NCI-H2029 (cell line): Measurements from ENCODE around the gene CCL4.
"Not testable (repeated sequence)": the region's sequence is repeated elsewhere in the genome, so short reads cannot be mapped to it uniquely, and the experiment has no call there.

Experiments used
- DNase-seq: peaks from one replicate; lab custom pipeline; 2025; lab: John Stamatoyannopoulos, UW

The CCL4 gene

GRCh38 chr17:36117505-36118382 lies 14.1 kb downstream of the CCL4 start:
- no peak for DNase-seq

DNA sequence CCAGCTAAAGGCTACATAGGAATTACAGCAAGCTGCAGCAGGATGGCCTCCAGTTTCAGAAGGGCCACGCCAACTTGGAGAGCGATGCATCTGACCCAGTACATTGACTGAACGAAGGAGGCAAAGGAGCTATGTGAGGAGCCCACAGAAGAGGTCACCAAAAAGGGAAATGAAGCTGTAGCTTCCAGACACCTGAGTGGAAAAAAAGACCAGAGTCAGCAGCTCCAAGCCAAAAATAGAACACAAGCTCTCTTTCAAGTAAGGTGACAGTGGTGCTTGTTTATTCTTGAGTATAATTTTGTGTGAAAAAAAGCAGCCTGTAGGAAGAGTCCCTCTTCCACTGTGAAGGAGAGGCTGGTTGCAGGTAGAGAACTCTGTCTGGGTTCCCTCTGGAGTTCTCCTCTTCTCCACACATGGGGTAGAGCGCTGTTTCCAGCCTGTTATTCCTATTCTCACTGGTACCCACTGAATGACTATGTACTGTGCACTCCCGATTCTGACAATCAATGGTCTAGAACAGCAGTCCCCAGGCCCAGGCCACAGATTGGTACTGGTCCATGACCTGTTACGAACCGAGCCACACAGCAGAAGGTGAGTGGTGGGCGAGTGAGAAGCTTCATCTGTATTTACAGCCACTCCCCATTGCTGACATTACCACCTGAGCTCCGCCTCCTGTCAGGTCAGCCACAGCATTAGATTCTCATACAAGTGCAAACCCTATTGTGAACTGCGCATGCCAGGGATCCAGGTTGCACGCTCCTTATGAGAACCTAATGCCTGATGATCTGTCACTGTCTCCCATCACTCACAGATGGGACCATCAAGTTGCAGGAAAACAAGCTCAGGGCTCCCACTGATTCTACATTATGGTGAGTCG lies 15.1 kb downstream of the CCL4 start:
- DNase-seq = no peak

DNA sequence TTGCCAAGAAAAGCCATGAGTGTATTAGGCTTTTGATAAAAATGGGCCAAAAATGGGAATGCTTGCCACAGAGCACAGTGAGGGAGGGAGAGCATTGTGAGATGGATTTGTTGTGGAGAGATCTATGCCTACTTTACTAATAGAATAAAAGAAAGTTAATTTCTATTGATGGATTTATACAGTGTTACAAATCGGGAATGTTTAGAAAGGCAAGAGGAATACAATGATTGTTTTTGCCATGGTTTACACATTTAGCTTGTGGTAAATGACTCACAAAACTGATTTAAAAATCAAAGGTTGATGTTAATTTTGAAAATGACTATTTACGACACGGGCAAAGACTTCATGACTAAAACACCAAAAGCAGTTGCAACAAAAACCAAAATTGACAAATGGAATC lies 16.6 kb downstream of the CCL4 start:
- no peak for DNase-seq

DNA sequence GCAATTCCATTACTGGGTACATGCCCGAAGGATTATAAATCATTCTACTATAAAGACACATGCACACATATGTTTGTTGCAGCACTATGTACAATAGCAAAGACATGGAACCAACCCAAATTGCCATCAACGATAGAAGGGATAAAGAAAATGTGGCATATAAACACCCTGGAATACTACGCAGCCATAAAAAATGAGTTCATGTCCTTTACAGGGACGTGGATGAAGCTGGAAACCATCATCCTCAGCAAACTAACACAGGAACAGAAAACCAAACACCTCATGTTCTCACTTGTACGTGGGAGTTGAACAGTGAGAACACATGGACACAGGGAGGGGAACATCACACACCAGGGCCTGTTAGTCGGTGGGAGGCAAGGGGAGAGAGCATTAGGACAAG lies 17.5 kb downstream of the CCL4 start:
- DNase-seq = not testable (repeated sequence)

GRCh38 chr17:36123431-36123830 lies 19.8 kb downstream of the CCL4 start:
- no peak for DNase-seq

- no peak for DNase-seq
Measured at GRCh38 chr17:36124879-36125824, 21.5 kb downstream of the CCL4 start.

GRCh38 chr17:36127199-36127893 lies 23.7 kb downstream of the CCL4 start:
- no peak for DNase-seq

- no peak for DNase-seq
Measured at GRCh38 chr17:36127911-36128310, 24.3 kb downstream of the CCL4 start.

DNA sequence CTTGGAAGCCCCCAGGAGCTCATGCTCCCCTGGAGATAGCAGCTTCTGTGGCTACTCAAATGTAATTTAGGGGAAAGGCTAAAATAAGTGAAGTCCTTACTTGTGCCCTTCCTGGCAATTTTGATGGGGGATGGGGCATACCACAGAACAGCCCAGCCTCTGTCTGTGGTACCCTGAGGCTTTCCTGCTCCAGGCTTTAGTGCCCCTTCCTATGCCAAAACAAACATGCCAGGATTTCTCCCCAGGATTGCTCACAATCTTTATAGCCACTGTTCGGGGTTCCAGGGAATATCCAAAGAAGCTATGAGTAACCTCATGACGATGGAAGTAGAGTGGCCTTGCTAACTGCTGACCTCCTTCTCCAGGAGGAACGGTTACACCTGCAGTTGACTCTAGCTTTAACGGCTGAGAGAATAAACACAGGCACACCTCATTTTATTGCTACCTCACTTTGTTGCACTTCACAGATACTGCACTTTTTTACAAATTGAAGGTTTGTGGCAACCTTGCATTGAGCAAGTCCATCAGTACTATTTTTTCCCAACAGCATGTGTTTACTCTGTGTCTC lies 24.9 kb downstream of the CCL4 start:
- DNase-seq = no peak

GRCh38 chr17:36129616-36130015 lies 26.0 kb downstream of the CCL4 start:
- DNase-seq = no peak

GRCh38 chr17:36130346-36130745 lies 26.7 kb downstream of the CCL4 start:
- no peak for DNase-seq

GRCh38 chr17:36131421-36131820 lies 27.8 kb downstream of the CCL4 start:
- DNase-seq = no peak

GRCh38 chr17:36131931-36132330 lies 28.3 kb downstream of the CCL4 start:
- DNase-seq = no peak

GRCh38 chr17:36132421-36132831 lies 28.8 kb downstream of the CCL4 start:
- DNase-seq = no peak

DNA sequence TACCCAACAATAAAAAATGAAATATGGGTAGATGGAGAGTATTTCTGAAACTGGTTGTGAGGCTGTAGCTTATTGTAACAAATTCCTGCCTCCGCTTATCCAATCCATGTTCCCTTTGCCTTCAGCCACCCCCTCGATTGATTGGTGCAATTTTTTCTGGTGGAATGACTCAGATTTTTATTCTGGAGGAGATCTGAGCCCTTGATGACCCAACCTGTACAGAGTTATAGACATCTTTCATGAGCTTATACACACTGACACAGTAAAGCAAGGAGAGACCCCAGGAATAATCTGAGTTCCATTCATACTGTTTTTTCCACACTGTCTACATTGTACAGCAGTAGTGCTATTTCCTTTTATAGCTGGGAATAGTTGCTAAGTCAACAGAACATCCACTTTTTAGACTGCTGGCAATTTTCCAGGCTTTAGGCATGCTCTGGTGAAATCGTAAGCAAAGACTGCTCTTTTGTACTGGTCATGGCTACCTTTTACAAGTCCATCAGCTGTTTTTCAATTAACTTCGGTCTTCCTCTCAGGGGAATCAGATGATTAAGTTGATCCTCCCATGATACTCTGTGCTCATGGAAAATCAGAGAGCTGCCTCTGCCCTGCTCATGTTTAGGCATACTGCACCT lies 30.1 kb downstream of the CCL4 start:
- DNase-seq = no peak

- DNase-seq = no peak
Measured at GRCh38 chr17:36135465-36135864, 31.8 kb downstream of the CCL4 start.

GRCh38 chr17:36136036-36136435 lies 32.4 kb downstream of the CCL4 start:
- DNase-seq = no peak

- no peak for DNase-seq
Measured at GRCh38 chr17:36136439-36136838, 32.8 kb downstream of the CCL4 start.

GRCh38 chr17:36142235-36142634 lies 38.6 kb downstream of the CCL4 start:
- DNase-seq = no peak

DNA sequence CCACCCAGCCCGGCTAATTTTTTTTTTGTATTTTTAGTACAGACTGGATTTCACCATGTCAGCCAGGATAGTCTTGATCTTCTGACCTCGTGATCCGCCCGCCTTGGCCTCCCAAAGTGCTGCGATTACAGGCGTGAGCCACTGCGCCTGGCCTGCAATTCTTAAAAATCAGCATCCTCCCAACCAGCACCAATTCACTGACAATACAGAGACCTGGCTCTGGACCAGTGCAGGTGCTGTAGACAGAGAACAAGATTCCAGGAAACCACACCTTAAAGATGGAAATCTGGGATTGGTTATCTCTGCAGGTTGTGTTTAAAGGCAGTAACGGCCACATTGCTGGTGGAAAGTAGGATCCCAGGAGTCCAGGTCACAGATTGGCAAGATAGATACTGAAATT lies 39.2 kb downstream of the CCL4 start:
- DNase-seq = no peak
